ENCODE measurements around the gene GRIP2.

GRIP2 gene

DNA sequence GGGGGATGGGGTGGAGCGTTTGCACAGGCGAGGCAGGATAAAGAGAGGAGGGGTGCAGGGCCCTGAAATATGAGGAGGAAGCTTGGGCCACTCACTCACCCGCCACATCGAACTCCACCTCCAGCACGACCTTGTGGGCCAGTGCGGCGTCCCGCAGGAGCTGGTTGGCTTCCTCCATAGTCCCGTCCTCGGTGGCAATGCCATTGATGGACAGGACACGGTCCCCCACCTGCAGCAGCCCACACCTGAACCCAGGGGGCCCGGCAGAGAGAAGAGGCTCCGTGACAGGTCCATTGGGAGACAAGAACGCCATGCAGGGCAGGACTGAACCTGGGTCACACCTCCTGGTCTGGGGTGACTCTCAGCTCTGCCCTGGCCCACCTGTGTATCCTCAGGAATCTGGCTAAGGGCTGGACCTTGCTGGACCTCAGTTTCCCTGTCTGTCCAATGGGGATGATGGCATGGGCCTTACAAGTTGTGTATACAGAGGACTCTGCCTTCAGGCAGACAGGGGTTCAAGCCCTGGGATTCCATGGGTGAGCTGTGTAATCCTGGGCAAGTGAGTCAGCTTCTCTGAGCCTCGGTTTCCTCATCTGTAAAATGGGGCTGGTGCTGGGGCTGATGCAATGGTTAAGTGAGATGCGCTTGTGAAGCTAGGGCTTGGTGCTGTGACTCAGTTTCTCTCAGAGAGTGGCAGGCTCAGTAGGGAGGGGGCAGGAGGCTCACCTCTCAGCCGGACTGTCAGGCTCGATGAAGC is 26.4 kb downstream of the GRIP2 start:
- DNase-seq (ENCODE audit: extremely low read depth, low read depth) = no peak

DNA sequence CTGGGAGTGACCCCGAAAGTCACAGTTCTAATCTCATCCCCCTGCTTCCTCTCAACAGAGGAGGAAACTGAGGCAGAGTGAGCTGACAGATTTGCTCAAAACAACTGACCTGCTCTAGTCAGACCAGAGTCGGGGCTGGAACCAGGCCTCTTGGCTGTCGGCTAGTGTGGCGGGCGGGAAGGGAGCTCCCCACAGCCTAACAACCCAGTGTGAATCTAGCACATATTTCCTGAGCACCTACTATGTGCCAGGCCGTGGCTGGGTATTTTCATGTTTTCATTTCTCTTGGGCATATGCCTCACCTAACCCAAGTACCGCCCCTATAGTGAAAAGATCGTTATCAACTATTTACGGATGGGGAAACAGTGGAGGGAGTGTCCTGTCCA is 27.2 kb downstream of the GRIP2 start:
- TF ChIP-seq, protein P1, sequence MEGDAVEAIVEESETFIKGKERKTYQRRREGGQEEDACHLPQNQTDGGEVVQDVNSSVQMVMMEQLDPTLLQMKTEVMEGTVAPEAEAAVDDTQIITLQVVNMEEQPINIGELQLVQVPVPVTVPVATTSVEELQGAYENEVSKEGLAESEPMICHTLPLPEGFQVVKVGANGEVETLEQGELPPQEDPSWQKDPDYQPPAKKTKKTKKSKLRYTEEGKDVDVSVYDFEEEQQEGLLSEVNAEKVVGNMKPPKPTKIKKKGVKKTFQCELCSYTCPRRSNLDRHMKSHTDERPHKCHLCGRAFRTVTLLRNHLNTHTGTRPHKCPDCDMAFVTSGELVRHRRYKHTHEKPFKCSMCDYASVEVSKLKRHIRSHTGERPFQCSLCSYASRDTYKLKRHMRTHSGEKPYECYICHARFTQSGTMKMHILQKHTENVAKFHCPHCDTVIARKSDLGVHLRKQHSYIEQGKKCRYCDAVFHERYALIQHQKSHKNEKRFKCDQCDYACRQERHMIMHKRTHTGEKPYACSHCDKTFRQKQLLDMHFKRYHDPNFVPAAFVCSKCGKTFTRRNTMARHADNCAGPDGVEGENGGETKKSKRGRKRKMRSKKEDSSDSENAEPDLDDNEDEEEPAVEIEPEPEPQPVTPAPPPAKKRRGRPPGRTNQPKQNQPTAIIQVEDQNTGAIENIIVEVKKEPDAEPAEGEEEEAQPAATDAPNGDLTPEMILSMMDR (IDR thresholded peaks at IDR 0.05; ENCODE audit: low read depth, low read length) = no peak
- DNase-seq (ENCODE audit: extremely low read depth, low read depth) = no peak

More for the DNA sequence above, 26.4 kb downstream of the GRIP2 start:
- TF ChIP-seq, protein P1 (IDR thresholded peaks at IDR 0.05; ENCODE audit: low read depth, low read length) = no peak

DNA sequence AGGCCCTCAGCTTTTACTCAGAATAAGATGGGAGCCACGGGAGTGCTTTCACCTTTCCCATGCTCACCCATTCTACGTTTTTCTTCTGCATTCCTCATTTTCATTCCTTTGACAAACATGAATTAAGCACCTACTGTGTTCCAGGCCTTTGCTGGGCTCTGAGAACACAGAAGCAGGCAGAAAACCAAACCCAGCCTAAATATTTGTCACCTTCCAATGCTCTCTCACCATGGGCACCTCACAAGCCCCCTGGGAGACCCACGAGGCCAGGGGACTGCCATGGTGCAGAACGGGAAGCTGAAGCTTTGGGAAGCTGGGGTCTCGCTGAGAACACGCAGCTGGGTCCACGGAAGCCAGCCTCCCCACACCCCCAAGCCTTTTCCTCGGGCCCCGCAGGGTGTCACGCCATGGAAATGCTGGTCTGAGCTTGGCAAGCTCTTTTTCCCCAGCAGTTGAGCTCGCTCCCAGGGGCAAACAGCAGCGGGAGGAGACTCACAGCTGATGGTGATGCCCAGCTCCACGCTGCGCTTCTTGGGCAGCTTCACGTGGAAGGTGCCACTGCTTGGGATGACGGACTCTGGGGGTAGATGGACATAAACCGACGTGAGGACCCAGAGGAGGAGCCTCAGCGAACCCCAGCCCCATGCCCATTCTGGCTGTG is 27.7 kb downstream of the GRIP2 start:
- TF ChIP-seq, protein P1 (IDR thresholded peaks at IDR 0.05; ENCODE audit: low read depth, low read length) = no peak
- no peak for DNase-seq (ENCODE audit: extremely low read depth, low read depth)

DNA sequence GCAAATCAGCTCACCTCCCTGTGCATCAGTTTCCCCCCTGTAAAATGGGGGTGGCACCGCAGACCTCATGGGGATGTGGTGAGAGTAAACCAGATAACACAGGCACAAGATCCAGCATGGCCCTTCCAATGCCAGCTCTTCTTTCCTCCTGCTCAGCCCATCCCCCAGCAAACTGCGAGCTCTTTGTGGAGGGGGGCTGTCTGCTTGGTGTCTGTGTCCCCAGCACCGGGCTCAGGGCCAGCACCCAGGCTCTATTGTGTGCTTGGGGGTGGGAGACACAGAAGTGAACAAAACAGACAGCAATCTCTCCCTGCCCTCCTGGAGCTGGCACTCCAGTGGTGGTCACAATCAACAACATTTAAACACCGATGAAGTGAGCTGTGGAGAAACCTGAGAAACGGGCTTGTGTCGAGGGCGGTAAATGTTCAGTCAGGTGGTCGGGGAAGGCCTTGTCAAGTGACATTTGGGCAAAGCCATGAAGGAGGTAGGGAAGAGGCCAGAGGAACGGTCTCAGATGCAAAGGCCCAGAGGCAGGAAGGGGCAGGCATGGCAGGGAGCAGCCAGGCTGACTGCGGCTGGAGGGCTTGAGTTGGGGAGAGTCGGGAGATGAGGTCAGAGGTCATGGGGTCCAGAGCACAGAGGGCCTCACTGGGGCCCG is 28.4 kb downstream of the GRIP2 start:
- no peak for DNase-seq (ENCODE audit: extremely low read depth, low read depth)
- TF ChIP-seq, protein P1 (IDR thresholded peaks at IDR 0.05; ENCODE audit: low read depth, low read length) = no peak

DNA sequence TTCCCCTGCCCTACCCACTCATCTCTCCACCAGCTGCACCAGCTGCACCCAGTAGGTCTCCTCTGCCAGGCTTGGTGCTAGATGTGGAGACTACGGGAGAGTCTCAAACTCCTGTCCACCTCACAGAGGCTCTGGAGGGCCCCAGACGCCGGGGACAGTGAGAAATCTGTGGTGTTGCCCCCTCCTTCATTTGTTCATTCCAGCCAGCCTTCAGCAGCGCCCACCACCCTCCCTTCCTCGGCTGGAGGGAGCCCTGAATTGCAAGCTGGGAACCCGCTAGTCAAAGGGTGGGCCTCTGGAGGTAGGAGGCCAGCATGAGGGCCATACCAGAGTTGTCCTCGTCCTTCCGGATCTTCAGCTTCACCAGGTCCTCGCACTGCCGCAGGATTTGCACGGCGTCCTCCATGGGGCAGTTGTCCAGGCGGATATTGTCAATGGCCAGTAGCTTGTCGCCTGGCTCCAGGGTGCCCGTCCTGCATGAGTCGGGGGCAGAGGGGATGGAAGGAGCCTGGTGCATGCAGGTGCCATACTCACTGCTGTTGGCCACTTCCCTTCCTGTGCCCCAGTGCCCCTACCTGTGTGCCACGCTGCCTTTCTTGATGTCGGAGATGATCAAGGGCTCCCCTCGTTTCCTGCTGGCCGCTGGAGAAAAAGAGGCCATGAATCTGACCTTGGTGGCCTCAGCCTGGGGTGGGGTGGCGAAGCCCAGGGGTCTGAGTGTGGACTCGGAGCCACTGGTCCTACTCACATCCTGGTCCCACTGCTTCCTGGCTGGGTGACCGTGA is 29.1 kb downstream of the GRIP2 start:
- TF ChIP-seq, protein P1 (IDR thresholded peaks at IDR 0.05; ENCODE audit: low read depth, low read length) = no peak
- DNase-seq (ENCODE audit: extremely low read depth, low read depth) = no peak

DNA sequence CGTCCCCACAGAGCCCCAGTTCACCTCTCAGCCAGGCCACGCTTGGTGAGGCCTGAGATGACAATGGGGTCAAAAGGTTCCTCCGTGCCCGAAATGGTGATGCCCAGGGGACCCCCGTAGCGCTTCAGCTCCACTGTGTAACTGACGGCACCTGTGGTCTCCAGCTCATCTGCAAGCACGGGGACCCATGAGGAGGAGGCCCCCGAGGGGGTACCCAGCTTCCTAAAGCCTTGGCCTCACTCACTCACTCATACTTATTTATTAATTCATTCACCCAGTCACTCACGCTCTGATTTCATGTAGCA is 30.4 kb downstream of the GRIP2 start:
- TF ChIP-seq, protein P1 (IDR thresholded peaks at IDR 0.05; ENCODE audit: low read depth, low read length) = no peak
- DNase-seq (ENCODE audit: extremely low read depth, low read depth) = no peak
